ENCODE results near the gene EPHA8.

The EPHA8 gene
- 0 reads per million in 4 donors for total RNA-seq

- no peak for DNase-seq
These were observed at the start of gene EPHA8 for GRCh38 chr1:22562584-22563583. Gene EPHA8, plus strand, starts transcription at chr1:22563489. Its CDS starts 147 bp downstream, at chr1:22563636.

- DNase-seq, result no peak
These were observed 46.2 kb upstream of the EPHA8 start for GRCh38 chr1:22516906-22517571.

- DNase-seq, result no peak
These were observed 45.3 kb upstream of the EPHA8 start for GRCh38 chr1:22517956-22518355.

GRCh38 chr1:22518379-22518778, 44.9 kb upstream of the EPHA8 start:
- DNase-seq, result no peak

- no peak for DNase-seq
These were observed 42.4 kb upstream of the EPHA8 start for GRCh38 chr1:22520871-22521270.

- no peak for DNase-seq
These were observed 41.6 kb upstream of the EPHA8 start for GRCh38 chr1:22521692-22522091.

- no peak for DNase-seq
These were observed 41.0 kb upstream of the EPHA8 start for GRCh38 chr1:22522221-22522743.

- no peak for DNase-seq
These were observed 38.8 kb upstream of the EPHA8 start for GRCh38 chr1:22524481-22524880.

GRCh38 chr1:22525211-22525610, 38.1 kb upstream of the EPHA8 start:
- no peak for DNase-seq

- DNase-seq, result no peak
These were observed 37.6 kb upstream of the EPHA8 start for GRCh38 chr1:22525646-22526045.

GRCh38 chr1:22526098-22526497, 37.2 kb upstream of the EPHA8 start:
- DNase-seq, result no peak

GRCh38 chr1:22526677-22527076, 36.6 kb upstream of the EPHA8 start:
- DNase-seq, result no peak

GRCh38 chr1:22527122-22527521, 36.2 kb upstream of the EPHA8 start:
- no peak for DNase-seq

GRCh38 chr1:22527555-22528296, 35.6 kb upstream of the EPHA8 start:
- no peak for DNase-seq

- no peak for DNase-seq
These were observed 34.8 kb upstream of the EPHA8 start for GRCh38 chr1:22528451-22528850.

- DNase-seq, result no peak
These were observed 33.2 kb upstream of the EPHA8 start for GRCh38 chr1:22529901-22530621.

- DNase-seq, result no peak
These were observed 32.6 kb upstream of the EPHA8 start for GRCh38 chr1:22530715-22531114.

GRCh38 chr1:22531251-22531650, 32.0 kb upstream of the EPHA8 start:
- no peak for DNase-seq

GRCh38 chr1:22533244-22533895, 29.9 kb upstream of the EPHA8 start:
- no peak for DNase-seq

GRCh38 chr1:22534951-22535350, 28.3 kb upstream of the EPHA8 start:
- no peak for DNase-seq

GRCh38 chr1:22535399-22535798, 27.9 kb upstream of the EPHA8 start:
- no peak for DNase-seq

- DNase-seq, result no peak
These were observed 26.8 kb upstream of the EPHA8 start for GRCh38 chr1:22536506-22536905.

Data from T-helper 1 cell (primary cell).